GM12878 (cell line): ENCODE results near the gene TSR1. TPM values are rescaled to one million over a fixed set of nuclear protein-coding genes. Genes with fewer than 3 reads are reported as not detected.

ENCODE experiments used
- ATAC-seq: fragments of 200-7000 bp; cut with Tn5 transposase; 3 replicates; pipeline ENCODE4 v1.9.1; 2020; ENCODE audit warnings: mild to moderate bottlenecking, moderate library complexity
- BruUV-seq: library from RNA; stranded (reverse); fragments of 400-500 nt; replicated peaks from 2 replicates; lab custom pipeline; 2021; lab: Mats Ljungman, UMichigan
- CTCF ChIA-PET: fragments of 300-600 bp; sonication (Branson Sonifier 250); formaldehyde crosslinking; extraction: SDS; loops from one replicate; lab custom pipeline; 2021; ENCODE audit warnings: inconsistent platforms; lab: Yijun Ruan, JAX
- POLR2A ChIA-PET: fragments of 350-600 bp; formaldehyde crosslinking; extraction: SDS; loops from one replicate; lab custom pipeline; 2021; ENCODE audit warnings: inconsistent platforms; lab: Charles Lee
- RAD21 ChIA-PET: fragments of 300-600 bp; sonication (Branson Sonifier 250); formaldehyde crosslinking; loops from one replicate; lab custom pipeline; 2023; ENCODE audit warnings: antibody characterized with exemption; ENCODE audit not compliant: unreplicated experiment; lab: Charles Lee
- SMC1A ChIA-PET: fragments of 300-600 bp; sonication (Branson Sonifier 250); formaldehyde crosslinking; loops from one replicate; lab custom pipeline; 2023; ENCODE audit not compliant: unreplicated experiment, uncharacterized antibody; lab: Charles Lee
- DNase-seq: peaks from one replicate; pipeline ENCODE4 v3.0.0-alpha.2; 2011; ENCODE audit warnings: low read depth, low spot score
- FAIRE-seq: peaks from 3 replicates; lab custom pipeline; 2011; peaks lifted over from hg19 to GRCh38; lab: Jason Lieb, UNC
- H2AFZ ChIP-seq: 2 replicates; pipeline ENCODE4 v1.6.0; 2011; ENCODE audit warnings: low read depth, low read length, control low read depth; ENCODE audit not compliant: control insufficient read depth
- H3K27ac ChIP-seq: 2 replicates; pipeline ENCODE4 v1.5.1; 2011; ENCODE audit warnings: control low read depth; ENCODE audit not compliant: control insufficient read depth, insufficient read depth
- H3K27me3 ChIP-seq, 2 experiments: replicated peaks in 1 of 2; 2 replicates each; pipeline versions ENCODE4 v1.6.0 to v1.6.1; 2011; ENCODE audit warnings: low read length in 1 of 2; ENCODE audit not compliant: control insufficient read depth in 2 of 2, insufficient read depth in 2 of 2
- H3K36me3 ChIP-seq, 2 experiments: 2 replicates each; pipeline ENCODE4 v1.5.1; 2011; ENCODE audit warnings: low read length in 1 of 2; ENCODE audit not compliant: control insufficient read depth in 2 of 2, insufficient read depth in 2 of 2
- H3K4me1 ChIP-seq: 2 replicates; pipeline ENCODE4 v1.6.1; 2011; ENCODE audit warnings: mild to moderate bottlenecking, low read length, moderate library complexity, mixed read lengths; ENCODE audit not compliant: control insufficient read depth, insufficient read depth
- H3K4me2 ChIP-seq: 2 replicates; pipeline ENCODE4 v1.6.0; 2011; ENCODE audit warnings: control low read depth; ENCODE audit not compliant: control insufficient read depth, insufficient read depth
- H3K4me3 ChIP-seq: fragments of 200-600 bp; sonication (generic); 2 replicates; pipeline ENCODE4 v1.5.1; 2016
- H3K79me2 ChIP-seq: 2 replicates; pipeline ENCODE4 v1.6.0; 2011; ENCODE audit warnings: low read length; ENCODE audit not compliant: control insufficient read depth, insufficient read depth
- H3K9ac ChIP-seq: 2 replicates; pipeline ENCODE4 v1.8.0; 2011; ENCODE audit warnings: low read length, control low read depth, mixed read lengths; ENCODE audit not compliant: control insufficient read depth, insufficient read depth
- H3K9me3 ChIP-seq: replicated peaks from 3 replicates; pipeline ENCODE4 v1.5.1; 2011; ENCODE audit warnings: mild to moderate bottlenecking, low read length; ENCODE audit not compliant: control insufficient read depth, insufficient read depth
- H4K20me1 ChIP-seq: 2 replicates; pipeline ENCODE4 v1.6.0; 2011; ENCODE audit not compliant: control insufficient read depth, insufficient read depth
- CTCF ChIP-seq, 3 experiments: IDR thresholded peaks in 2 of 3; conservative IDR thresholded peaks in 1 of 3; 2 replicates each; pipeline ENCODE4 v1.5.1; 2011; ENCODE audit warnings: low read depth in 3 of 3, low read length in 3 of 3, mild to moderate bottlenecking in 3 of 3, control low read depth in 2 of 3, moderate library complexity in 2 of 3, inconsistent platforms in 1 of 3, mixed read lengths in 1 of 3; ENCODE audit not compliant: control insufficient read depth in 2 of 3, insufficient read depth in 1 of 3; ENCODE audit errors: extremely low read depth in 1 of 3
- IKZF2 ChIP-seq, 2 experiments: fragments of 450-650 bp; IDR thresholded peaks; 2 replicates each; pipeline ENCODE4 v1.6.1; 2017; ENCODE audit warnings: mild to moderate bottlenecking in 2 of 2, moderate library complexity in 2 of 2
- IRF4 ChIP-seq: IDR thresholded peaks from 2 replicates; pipeline ENCODE4 v1.6.1; 2011; ENCODE audit warnings: low read depth, low read length
- LARP7 ChIP-seq: fragments of 450-650 bp; IDR thresholded peaks from 2 replicates; pipeline ENCODE4 v1.6.1; 2017; ENCODE audit warnings: mild to moderate bottlenecking
- MEF2B ChIP-seq: fragments of 450-650 bp; IDR thresholded peaks from 2 replicates; pipeline ENCODE4 v1.6.1; 2018; ENCODE audit warnings: mild to moderate bottlenecking, moderate library complexity; ENCODE audit not compliant: partially characterized antibody, poor library complexity, severe bottlenecking
- POLR2AphosphoS2 ChIP-seq: IDR thresholded peaks from 2 replicates; pipeline ENCODE4 v1.6.1; 2011; ENCODE audit warnings: low read depth, mild to moderate bottlenecking, low read length, improper control_type of control experiment, moderate library complexity
- TAF1 ChIP-seq: IDR thresholded peaks from 2 replicates; pipeline ENCODE4 v1.6.1; 2011; ENCODE audit warnings: mild to moderate bottlenecking, low read depth, low read length, borderline replicate concordance
- TCF7 ChIP-seq: IDR thresholded peaks from 2 replicates; pipeline ENCODE4 v1.6.1; 2014; ENCODE audit warnings: antibody characterized with exemption, borderline replicate concordance
- ZNF207 ChIP-seq: fragments of 450-650 bp; IDR thresholded peaks from 2 replicates; pipeline ENCODE4 v1.6.1; 2014; ENCODE audit warnings: antibody characterized with exemption, mild to moderate bottlenecking, borderline replicate concordance
- WGBS: methylation state at CpG from one replicate; pipeline ENCODE4 v1.1.6; 2016; ENCODE audit warnings: low lambda C conversion rate; ENCODE audit not compliant: insufficient replicate concordance, insufficient coverage; ENCODE audit errors: missing lambda C conversion rate; 5-methylcytosine and 5-hydroxymethylcytosine counted together
- in situ Hi-C: fragments of 300-500 bp; cut with MboI; formaldehyde crosslinking; loops from 9 replicates; pipeline ENCODE4 v1.14.3; 2018; ENCODE audit warnings: mixed read lengths
- intact Hi-C: fragments of 100-400 bp; cut with micrococcal nuclease; formaldehyde crosslinking; loops from one replicate; pipeline ENCODE4 v1.14.2; 2022; ENCODE audit not compliant: unreplicated experiment
- polyA plus RNA-seq, 11 experiments: library from polyadenylated mRNA; depleted of rRNA in 4 of 11; unstranded in 6 of 11; stranded (reverse) in 5 of 11; fragments of >200 nt; fragmentation: Nextera tagmentation in 4 of 11; fragmentation: Illumina TruSeq in 1 of 11; extraction: Ambion mirVana in 4 of 11; extraction: Trizol in 1 of 11; gene quantifications; 1 replicate in 1 of 11; 2 replicates in 10 of 11; pipeline versions ENCODE4 v1.2.1 to v1.2.3, GENCODE V29; 2011 to 2016; ENCODE audit warnings: inconsistent platforms in 2 of 11, missing spikeins in 2 of 11, low read depth in 1 of 11
- total RNA-seq, 4 experiments: library from RNA; depleted of rRNA in 3 of 4; stranded (reverse); fragments of >200 nt in 3 of 4; fragmentation: Illumina TruSeq in 1 of 4; extraction: Trizol in 1 of 4; gene quantifications; 2 replicates each; pipeline versions ENCODE4 v1.2.1 to v1.2.3, GENCODE V29; 2013 to 2021
- TF ChIP-seq, protein P1 (sequence below): fragments of 450-650 bp; IDR thresholded peaks from 2 replicates; pipeline ENCODE4 v1.6.1; 2017; ENCODE audit warnings: mild to moderate bottlenecking, moderate library complexity

Gene TSR1
- total and polyA plus RNA-seq, 10 of the 15 experiments (the other 5 are each of a cell fraction or from before 2014, with no cell fraction given) = 14.7 to 100 (median 46.9) TPM

GRCh38 chr17:2312736-2313135, 23.5 kb downstream of the TSR1 start:
- BruUV-seq = no TSS peak
- Histone ChIP-seq H3K27me3 (no peaks in the 10 kb centered on the region), H3K27ac (no peak overlapping the region), H3K4me1 (no peaks in the 10 kb centered on the region), H3K9ac (no peak overlapping the region), H4K20me1 (no peaks in the 10 kb centered on the region), H3K4me2 (no peak overlapping the region), H3K79me2 (no peaks in the 10 kb centered on the region), H3K9me3 (no peaks in the 10 kb centered on the region), H3K36me3 (no peaks in the 10 kb centered on the region), H3K4me3 (no peak overlapping the region), H2AFZ (no peak overlapping the region)
- ChIA-PET RAD21 (interaction anchor here (0.6 kb wide), 1 partner anchor 41 kb away, joined by 3 read pairs; no protein-coding TSS in a partner anchor), CTCF (interaction anchor here (1.5 kb wide), 1 partner anchor 40 kb away, joined by 4 read pairs; no protein-coding TSS in a partner anchor), SMC1A (no interaction called here), POLR2A (interaction anchor here (1.0 kb wide), 1 partner anchor 41 kb away, joined by 3 read pairs; no protein-coding TSS in a partner anchor)
- in situ Hi-C loops (no loop called here), intact Hi-C loops (no loop called here)
- 99% methylated on average over 5 of the region's 5 CpGs for WGBS
- TF ChIP-seq, protein P1, sequence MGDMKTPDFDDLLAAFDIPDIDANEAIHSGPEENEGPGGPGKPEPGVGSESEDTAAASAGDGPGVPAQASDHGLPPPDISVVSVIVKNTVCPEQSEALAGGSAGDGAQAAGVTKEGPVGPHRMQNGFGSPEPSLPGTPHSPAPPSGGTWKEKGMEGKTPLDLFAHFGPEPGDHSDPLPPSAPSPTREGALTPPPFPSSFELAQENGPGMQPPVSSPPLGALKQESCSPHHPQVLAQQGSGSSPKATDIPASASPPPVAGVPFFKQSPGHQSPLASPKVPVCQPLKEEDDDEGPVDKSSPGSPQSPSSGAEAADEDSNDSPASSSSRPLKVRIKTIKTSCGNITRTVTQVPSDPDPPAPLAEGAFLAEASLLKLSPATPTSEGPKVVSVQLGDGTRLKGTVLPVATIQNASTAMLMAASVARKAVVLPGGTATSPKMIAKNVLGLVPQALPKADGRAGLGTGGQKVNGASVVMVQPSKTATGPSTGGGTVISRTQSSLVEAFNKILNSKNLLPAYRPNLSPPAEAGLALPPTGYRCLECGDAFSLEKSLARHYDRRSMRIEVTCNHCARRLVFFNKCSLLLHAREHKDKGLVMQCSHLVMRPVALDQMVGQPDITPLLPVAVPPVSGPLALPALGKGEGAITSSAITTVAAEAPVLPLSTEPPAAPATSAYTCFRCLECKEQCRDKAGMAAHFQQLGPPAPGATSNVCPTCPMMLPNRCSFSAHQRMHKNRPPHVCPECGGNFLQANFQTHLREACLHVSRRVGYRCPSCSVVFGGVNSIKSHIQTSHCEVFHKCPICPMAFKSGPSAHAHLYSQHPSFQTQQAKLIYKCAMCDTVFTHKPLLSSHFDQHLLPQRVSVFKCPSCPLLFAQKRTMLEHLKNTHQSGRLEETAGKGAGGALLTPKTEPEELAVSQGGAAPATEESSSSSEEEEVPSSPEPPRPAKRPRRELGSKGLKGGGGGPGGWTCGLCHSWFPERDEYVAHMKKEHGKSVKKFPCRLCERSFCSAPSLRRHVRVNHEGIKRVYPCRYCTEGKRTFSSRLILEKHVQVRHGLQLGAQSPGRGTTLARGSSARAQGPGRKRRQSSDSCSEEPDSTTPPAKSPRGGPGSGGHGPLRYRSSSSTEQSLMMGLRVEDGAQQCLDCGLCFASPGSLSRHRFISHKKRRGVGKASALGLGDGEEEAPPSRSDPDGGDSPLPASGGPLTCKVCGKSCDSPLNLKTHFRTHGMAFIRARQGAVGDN = no peak
- TF ChIP-seq TCF7 = no peak
- no peak for TF ChIP-seq IRF4
- no peak for TF ChIP-seq POLR2AphosphoS2
- TF ChIP-seq TAF1 = no peak
- no peak for TF ChIP-seq IKZF2 (IDR thresholded peaks at IDR 0.05)
- TF ChIP-seq LARP7 = no peak
- TF ChIP-seq CTCF (IDR thresholded peaks at IDR 0.05 in 2 of 3, conservative IDR thresholded peaks at IDR 0.05 in 1 of 3; ENCODE audit: control insufficient read depth in 2 of 3, extremely low read depth in 1 of 3, insufficient read depth in 1 of 3, low read depth in 3 of 3, low read length in 3 of 3) = no peak
- no peak for TF ChIP-seq ZNF207
- no peak for TF ChIP-seq MEF2B
- ATAC-seq (no peak), FAIRE-seq (no peak), DNase-seq (no peak)
